Measurements from ENCODE around the gene LDLRAP1. TPM values are rescaled to one million over a fixed set of nuclear protein-coding genes. Genes with fewer than 3 reads are reported as not detected.

The LDLRAP1 gene
- total RNA-seq, 1 experiment from 2014 or later: 29.2 TPM

DNA sequence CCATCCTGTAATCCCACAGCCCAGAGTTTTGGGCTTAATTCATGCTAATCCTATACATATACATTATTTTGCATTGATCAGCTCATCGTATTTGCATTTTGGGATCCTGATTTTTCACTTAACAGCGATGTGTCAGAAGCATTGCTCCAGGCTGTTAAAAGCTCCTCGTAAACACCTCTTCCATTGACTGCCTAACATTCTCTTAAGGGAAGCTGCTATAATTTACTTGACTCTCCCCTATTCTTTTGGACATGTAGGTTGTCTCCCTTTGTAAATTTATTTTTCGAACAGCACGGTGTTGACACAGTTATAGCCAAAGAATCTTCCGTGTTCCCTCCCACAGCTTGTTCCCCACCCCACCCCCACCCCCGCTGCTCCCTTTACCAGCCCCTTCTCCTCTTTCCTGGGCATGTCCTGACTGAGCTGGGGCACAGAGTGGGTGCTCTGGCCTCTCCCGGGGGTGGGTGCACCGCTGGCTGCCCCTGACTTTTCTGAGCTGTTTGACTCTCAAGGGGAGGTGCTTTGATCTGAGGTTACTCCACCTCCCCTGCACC, 22.8 kb downstream of the LDLRAP1 start:
- Histone ChIP-seq H3K27me3 (ENCODE audit: insufficient read depth, low read depth) (no peaks in the 10 kb centered on the region), H3K4me2 (no peak overlapping the region), H3K4me3 (no peak overlapping the region), H3K36me3 (ENCODE audit: low read depth) (no peaks in the 10 kb centered on the region), H3K27ac (no peak overlapping the region), H3K4me1 (replicated peaks; ENCODE audit: insufficient read depth) (peaks cover 53% of the 10 kb centered on the region), H3K9me2 (ENCODE audit: insufficient read depth) (no peaks in the 10 kb centered on the region), H3K9me3 (ENCODE audit: insufficient read depth, low read depth) (no peaks in the 10 kb centered on the region), H2AFZ (no peak overlapping the region), H4K20me1 (ENCODE audit: insufficient read depth) (no peaks in the 10 kb centered on the region), H3K79me2 (ENCODE audit: low read depth) (no peaks in the 10 kb centered on the region), H3F3A (ENCODE audit: insufficient read depth, low read depth) (peaks cover 25% of the 10 kb centered on the region)
- intact Hi-C loops (cut with micrococcal nuclease; ENCODE audit: unreplicated experiment): loop anchor here (5.0 kb wide), 2 partner anchors 34 to 141 kb away; no protein-coding TSS in a partner anchor
- DNase-seq: no peak
- POLR2A ChIA-PET (ENCODE audit: unreplicated experiment): no interaction called here
- no peak for TF ChIP-seq CTCF (conservative IDR thresholded peaks at IDR 0.05)
- no peak for TF ChIP-seq EZH2 (IDR thresholded peaks at IDR 0.05; ENCODE audit: low read depth)
- no TSS peak for BruUV-seq (replicated peaks)
- CTCF ChIA-PET: interaction anchor here (0.6 kb wide), 2 partner anchors 33 to 45 kb away, joined by 4 to 8 read pairs; no protein-coding TSS in a partner anchor

DNA sequence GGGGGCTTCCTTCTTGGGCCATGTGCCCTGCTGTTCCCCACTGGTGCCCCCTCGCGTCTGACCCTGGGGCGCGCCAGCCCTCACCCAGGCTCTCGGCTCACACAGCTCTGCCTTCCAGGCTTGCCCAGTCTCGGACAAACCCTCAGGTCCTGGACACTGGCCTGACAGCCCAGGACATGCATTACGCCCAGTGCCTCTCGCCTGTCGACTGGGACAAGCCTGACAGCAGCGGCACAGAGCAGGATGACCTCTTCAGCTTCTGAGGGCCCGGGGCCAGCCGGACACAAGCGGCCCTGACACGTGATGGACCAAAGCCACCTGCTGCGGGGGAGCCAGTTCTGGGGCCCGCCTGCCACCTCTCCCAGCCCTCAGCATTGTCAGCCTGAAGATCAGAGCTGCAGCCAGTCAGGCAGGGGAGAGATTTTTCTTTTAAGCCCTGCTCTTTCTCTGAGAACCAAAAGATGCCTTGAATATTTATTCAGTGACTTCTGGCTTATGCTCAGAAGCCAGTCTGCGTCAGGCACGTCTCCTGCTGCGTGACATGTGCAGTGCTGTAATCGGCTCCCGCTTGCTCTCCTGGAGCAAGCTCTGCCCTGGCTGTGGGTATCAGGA, 23.4 kb downstream of the LDLRAP1 start:
- DNase-seq: no peak
- Histone ChIP-seq H3K4me3 (no peak overlapping the region), H3K4me2 (peak overlapping the region; percentile 78), H4K20me1 (ENCODE audit: insufficient read depth) (no peaks in the 10 kb centered on the region), H3K27me3 (ENCODE audit: insufficient read depth, low read depth) (no peaks in the 10 kb centered on the region), H3K9me2 (ENCODE audit: insufficient read depth) (no peaks in the 10 kb centered on the region), H2AFZ (no peak overlapping the region), H3K9me3 (ENCODE audit: insufficient read depth, low read depth) (no peaks in the 10 kb centered on the region), H3K36me3 (ENCODE audit: low read depth) (no peaks in the 10 kb centered on the region), H3K4me1 (replicated peaks; ENCODE audit: insufficient read depth) (peaks cover 52% of the 10 kb centered on the region), H3K27ac (peak overlapping the region; percentile 93), H3K79me2 (ENCODE audit: low read depth) (no peaks in the 10 kb centered on the region), H3F3A (ENCODE audit: insufficient read depth, low read depth) (peaks cover 25% of the 10 kb centered on the region)
- no TSS peak for BruUV-seq (replicated peaks)
- CTCF ChIA-PET: interaction anchor here (0.6 kb wide), 1 partner anchor 33 kb away, joined by 8 read pairs; no protein-coding TSS in a partner anchor
- intact Hi-C loops (cut with micrococcal nuclease; ENCODE audit: unreplicated experiment): loop anchor here (5.0 kb wide), 2 partner anchors 35 to 140 kb away; no protein-coding TSS in a partner anchor
- no peak for TF ChIP-seq EZH2 (IDR thresholded peaks at IDR 0.05; ENCODE audit: low read depth)
- TF ChIP-seq CTCF (conservative IDR thresholded peaks at IDR 0.05): no peak
- POLR2A ChIA-PET (ENCODE audit: unreplicated experiment): no interaction called here

GRCh38 chr1:25567710-25568089, 24.3 kb downstream of the LDLRAP1 start:
- intact Hi-C loops (cut with micrococcal nuclease; ENCODE audit: unreplicated experiment): loop anchor here (2.0 to 5.0 kb wide), 5 partner anchors 19 to 229 kb away; no protein-coding TSS in a partner anchor
- H3K4me3 ChIP-seq: no peak overlapping the region; the same call in 1 of the 2 replicates
- H3K36me3 ChIP-seq (ENCODE audit: low read depth): no peaks in the 10 kb centered on the region
- TF ChIP-seq CTCF (conservative IDR thresholded peaks at IDR 0.05): no peak
- TF ChIP-seq EZH2 (IDR thresholded peaks at IDR 0.05; ENCODE audit: low read depth): no peak
- no peaks in the 10 kb centered on the region for H3K9me3 ChIP-seq (ENCODE audit: insufficient read depth, low read depth)
- peak overlapping the region; percentile 78 for H3K4me2 ChIP-seq
- H4K20me1 ChIP-seq (ENCODE audit: insufficient read depth): no peaks in the 10 kb centered on the region
- peaks cover 46% of the 10 kb centered on the region for H3K4me1 ChIP-seq (replicated peaks; ENCODE audit: insufficient read depth)
- ChIA-PET CTCF (no interaction called here), POLR2A (ENCODE audit: unreplicated experiment) (interaction anchor here (0.6 kb wide), 1 partner anchor 571 kb away, joined by 8 read pairs; no protein-coding TSS in a partner anchor)
- no peaks in the 10 kb centered on the region for H3K27me3 ChIP-seq (ENCODE audit: insufficient read depth, low read depth)
- no peaks in the 10 kb centered on the region for H3K9me2 ChIP-seq (ENCODE audit: insufficient read depth)
- no peaks in the 10 kb centered on the region for H3K79me2 ChIP-seq (ENCODE audit: low read depth)
- peaks cover 25% of the 10 kb centered on the region for H3F3A ChIP-seq (ENCODE audit: insufficient read depth, low read depth)
- no peak for DNase-seq
- no peak overlapping the region for H2AFZ ChIP-seq
- H3K27ac ChIP-seq: peak overlapping the region; percentile 93
- no TSS peak for BruUV-seq (replicated peaks)

Data from PC-9 (cell line).